Head of caudate nucleus (tissue), 42 donors: ENCODE measurements around the gene OR4F15.
"Not testable (repeated sequence)": the region's sequence is repeated elsewhere in the genome, so short reads cannot be mapped to it uniquely, and the experiment has no call there.

Experiments used
- DNase-seq, 42 donors: peaks; one replicate each; pipeline versions ENCODE4 v3.0.0 to v3.0.0-alpha.2; 2020 to 2021; ENCODE audit warnings: mixed read lengths in 7 of 42
- intact Hi-C: fragments of 100-400 bp; cut with DNase I; formaldehyde crosslinking; loops from one replicate; pipeline ENCODE4 v1.15.0; 2022

OR4F15 gene, protein sequence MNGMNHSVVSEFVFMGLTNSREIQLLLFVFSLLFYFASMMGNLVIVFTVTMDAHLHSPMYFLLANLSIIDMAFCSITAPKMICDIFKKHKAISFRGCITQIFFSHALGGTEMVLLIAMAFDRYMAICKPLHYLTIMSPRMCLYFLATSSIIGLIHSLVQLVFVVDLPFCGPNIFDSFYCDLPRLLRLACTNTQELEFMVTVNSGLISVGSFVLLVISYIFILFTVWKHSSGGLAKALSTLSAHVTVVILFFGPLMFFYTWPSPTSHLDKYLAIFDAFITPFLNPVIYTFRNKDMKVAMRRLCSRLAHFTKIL

DNA sequence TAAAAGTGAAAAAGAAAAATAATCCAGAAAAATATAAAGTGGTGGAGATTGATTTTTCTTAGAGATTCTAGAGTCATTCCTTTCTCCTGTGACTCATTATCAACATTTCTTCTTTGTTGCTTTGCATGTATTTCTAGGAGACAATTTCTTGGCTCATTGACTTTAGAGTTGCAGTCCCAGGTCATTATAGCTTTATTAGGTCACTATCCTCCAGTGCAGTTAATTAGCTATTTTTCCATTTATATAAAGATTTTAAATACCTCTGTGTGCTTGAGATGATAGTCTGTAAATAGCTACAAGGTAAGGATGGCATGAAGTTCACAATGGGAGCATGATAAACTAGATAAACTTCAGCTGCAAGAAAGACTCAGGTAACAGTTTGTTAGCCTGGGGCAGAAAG is at the start of gene OR4F15:
OR4F15 (plus strand) TSS at position 301 of the 400 bp plus-strand sequence. CDS start 5,985 bp downstream, outside the sequence.
- intact Hi-C loops, result no loop called here
- DNase-seq, result no peak

DNA sequence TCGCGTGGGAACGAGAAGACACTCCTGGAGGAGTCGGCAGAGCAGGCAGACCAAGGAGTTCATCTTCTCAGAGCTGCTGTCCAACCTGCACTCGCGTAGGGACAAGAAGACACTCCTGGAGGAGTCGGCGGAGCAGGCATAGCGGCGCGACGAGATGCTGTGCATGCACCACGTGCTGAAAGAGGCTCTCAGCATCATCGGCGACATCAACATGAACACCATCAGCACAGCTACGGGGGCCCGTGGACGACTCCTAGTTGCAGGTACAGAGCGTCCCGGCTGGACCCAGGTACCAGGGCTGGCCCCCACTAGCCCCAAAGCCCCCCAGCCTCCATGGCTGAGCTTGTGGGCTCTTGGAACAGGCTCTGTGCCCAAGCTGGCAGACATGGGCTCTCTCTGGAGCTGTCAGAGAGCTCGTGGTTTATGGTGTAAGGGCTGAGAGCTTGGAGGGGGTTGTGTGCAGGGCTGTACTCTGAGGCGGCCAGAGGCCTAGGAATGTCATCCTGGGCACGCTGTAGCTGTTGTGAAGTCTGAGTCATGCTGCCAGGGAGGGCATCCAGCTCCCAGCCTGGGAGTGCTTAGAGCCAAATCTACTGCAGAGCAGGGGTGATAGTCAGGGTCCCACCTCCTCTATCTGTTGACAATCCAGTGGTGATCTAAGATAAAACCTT is 47.2 kb upstream of the OR4F15 start:
- intact Hi-C loops, DNase-seq: not testable (repeated sequence)

DNA sequence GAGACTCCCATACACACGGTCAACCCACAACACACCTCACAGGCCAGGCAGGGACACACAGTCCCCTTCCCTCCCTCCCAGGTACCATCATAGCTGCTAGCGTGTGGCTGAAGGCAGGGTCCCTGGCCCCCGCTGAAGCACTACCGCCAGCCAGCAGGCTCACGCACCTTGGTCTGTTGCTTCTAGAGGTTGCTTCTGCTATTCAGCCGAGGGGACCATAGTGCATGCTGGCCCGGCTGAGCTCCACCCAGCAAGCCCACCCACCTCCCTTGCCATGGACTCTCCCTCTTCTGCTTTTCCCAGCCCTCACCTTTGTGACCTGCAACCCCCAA is 46.7 kb upstream of the OR4F15 start:
- DNase-seq, intact Hi-C loops: not testable (repeated sequence)

- DNase-seq, result no peak
- intact Hi-C loops, result no loop called here
These were observed 46.1 kb upstream of the OR4F15 start for GRCh38 chr15:101765772-101766456.

- DNase-seq, intact Hi-C loops: not testable (repeated sequence)
These were observed 44.8 kb upstream of the OR4F15 start for GRCh38 chr15:101767083-101767640.

- intact Hi-C loops, result no loop called here
- DNase-seq, result no peak
These were observed 39.1 kb upstream of the OR4F15 start for GRCh38 chr15:101772921-101773320.

GRCh38 chr15:101773496-101774100 is 38.4 kb upstream of the OR4F15 start:
- intact Hi-C loops, result no loop called here
- no peak for DNase-seq

DNA sequence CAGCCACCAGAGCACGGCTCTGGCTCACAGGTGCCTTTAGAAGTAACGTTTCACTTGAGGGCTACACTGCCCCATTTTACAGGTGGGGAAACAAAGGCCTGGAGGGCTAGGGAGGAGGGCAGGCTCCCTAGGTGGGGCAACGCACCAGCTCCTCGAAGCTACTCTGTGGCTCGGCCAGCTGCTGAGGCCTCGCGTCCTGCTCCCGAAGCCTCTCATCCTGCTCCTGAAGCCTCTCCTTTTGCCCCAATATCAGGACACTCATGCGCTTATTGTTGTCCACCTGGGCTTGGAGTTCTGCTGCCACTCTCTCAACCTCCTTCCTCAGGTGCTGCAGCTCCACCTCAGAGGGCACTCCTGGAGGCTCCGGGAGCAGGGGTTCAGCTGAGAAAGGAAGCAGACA is 36.9 kb upstream of the OR4F15 start:
- intact Hi-C loops, result no loop called here
- no peak for DNase-seq

GRCh38 chr15:101778576-101778975 is 33.4 kb upstream of the OR4F15 start:
- DNase-seq, intact Hi-C loops: not testable (repeated sequence)

DNA sequence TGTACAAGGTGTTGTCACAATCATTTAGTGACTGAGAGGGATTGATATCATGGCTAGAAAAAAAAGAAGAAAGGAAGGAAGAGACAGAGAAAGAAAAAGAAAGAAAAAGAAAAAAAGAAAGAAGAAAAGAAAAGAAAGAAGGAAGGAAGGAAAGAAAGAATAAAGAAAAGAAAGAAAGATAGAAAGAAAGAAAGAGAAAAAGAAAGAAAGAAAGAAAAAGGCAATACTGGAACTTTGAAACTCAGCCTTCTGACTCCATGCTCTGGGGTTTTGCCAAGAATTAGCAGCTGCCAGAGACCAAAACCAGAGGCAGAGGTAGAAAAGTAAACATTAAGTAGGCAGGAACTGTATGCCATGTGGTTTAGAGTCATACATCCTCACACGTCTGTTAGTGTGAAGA is 31.8 kb upstream of the OR4F15 start:
- DNase-seq, intact Hi-C loops: not testable (repeated sequence)

DNA sequence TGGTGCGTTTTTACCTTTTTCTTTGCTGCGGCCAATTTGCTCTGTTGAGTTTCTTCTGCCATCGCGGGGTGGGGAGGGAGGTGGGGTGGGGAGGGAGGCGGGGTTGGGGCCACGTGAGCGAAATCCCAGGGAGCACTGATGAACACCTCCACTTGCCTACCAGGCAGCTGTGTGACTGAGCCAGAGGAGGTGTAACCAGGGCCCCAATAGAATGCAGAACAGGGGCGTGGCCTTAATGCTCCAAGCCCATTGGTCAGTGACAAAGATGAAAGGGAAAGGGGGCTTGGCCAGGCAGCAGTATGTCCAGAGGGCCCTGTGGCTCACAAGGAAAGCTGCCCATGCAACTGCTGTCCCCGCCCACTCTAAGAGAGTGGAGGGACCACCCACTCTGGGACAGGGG is 30.1 kb upstream of the OR4F15 start:
- DNase-seq, result no peak
- intact Hi-C loops, result no loop called here

- intact Hi-C loops, result no loop called here
- no peak for DNase-seq
These were observed 27.4 kb upstream of the OR4F15 start for GRCh38 chr15:101784644-101785043.

DNA sequence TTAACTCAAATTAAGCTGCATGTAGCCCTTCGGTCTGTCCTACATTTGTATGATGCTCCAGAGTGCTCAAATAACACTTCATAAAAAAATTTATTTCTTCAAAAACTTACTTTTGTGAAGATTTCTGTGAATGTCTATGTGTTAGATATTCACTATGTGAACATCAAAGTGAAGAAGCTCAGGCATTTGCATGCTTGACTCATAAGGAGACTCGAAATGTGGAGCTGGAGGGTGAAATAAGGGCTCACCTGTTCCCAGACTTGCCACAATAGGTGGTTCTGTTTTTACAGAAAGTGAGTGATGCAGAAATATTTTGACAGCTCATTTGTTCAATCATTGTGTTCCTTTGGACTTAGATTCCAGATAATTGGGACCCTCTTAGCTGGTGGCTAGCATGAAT is 25.6 kb upstream of the OR4F15 start:
- DNase-seq, intact Hi-C loops: not testable (repeated sequence)

- DNase-seq, intact Hi-C loops: not testable (repeated sequence)
These were observed 24.0 kb upstream of the OR4F15 start for GRCh38 chr15:101788001-101788400.

GRCh38 chr15:101788503-101789269 is 23.3 kb upstream of the OR4F15 start:
- intact Hi-C loops, DNase-seq: not testable (repeated sequence)

DNA sequence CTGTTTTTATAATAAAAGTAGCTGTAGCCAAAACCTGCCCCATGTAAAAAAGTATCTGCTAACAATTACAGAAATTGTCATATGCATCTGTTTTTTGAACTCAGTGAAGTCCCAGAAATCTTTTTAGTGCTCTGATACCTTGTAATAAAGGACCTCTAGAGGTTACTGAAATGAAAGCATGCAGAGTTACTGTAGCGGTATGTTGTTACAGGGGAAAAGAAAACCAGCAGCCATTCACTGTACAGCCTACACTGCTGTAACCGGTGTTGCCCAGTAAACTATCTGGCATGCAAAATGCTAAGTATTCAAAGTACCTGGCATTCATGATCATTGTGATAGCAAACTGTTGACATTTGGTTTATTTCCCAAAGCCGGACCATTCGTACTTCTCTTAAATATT is 21.3 kb upstream of the OR4F15 start:
- DNase-seq, intact Hi-C loops: not testable (repeated sequence)

DNA sequence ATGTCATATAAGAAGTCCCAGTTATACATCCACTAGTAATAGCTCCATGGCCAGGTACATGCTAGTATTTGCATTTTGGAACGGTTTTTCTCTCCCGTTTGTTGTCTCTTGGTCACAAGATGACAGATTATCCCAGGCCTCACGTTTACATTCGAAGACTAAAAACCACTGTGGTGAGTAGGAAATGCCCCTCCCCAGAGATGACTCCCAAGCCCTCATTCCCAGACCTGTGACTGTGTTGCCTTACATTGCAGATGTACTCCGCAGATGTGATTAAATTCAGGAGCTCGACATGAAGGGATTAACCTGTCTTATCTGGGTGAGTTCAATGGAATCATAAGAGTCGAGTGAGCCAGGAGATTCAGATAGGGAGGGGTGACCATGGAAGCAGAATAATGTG is 18.0 kb upstream of the OR4F15 start:
- intact Hi-C loops, DNase-seq: not testable (repeated sequence)

DNA sequence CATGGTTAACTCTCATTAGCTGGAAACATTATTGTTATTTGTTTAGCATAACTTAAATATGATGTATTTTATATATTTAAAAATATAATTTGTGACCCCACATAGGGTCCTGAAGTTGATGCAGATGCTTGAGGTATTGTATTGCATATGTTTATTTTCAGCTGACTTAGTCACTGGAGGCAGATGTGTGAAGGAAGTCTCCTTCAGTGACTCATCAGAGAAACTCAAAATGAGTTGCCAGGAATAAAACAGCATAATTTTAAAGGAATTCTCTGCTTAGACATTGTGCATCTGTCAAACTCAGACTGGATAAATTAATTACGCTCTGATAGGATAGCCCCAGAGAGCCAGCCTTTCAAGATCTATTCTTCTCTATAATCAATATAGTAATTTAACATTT is 16.5 kb upstream of the OR4F15 start:
- intact Hi-C loops, result no loop called here
- no peak for DNase-seq

DNA sequence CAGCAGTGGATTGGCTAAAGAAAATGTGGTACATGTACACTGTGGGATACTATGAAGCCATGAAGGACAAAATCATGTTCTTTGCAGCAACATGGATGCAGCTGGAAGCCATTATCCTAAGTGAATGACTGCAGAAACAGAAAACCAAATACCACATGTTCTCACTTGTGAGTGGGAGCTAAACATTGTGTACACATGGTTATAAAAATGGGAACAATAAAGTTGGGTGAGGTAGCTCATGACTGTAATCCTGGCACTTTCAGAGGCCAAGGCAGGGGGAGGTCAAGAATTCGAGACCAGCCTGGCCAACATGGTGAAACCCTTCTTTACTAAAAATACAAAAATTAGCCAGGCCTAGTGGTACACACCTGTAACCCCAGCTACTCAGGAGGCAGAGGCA is 12.3 kb upstream of the OR4F15 start:
- intact Hi-C loops, result no loop called here
- DNase-seq, result no peak
